HG03045 (cell line): ENCODE data around the gene MBTPS1.

Experiments used
- ATAC-seq: cut with Tn5 transposase; IDR thresholded peaks from one replicate; pipeline ENCODE4 v1.9.1; 2021; ENCODE audit warnings: mild to moderate bottlenecking, moderate library complexity; ENCODE audit not compliant: unreplicated experiment

Gene MBTPS1

GRCh38 chr16:84013787-84014569 lies 102.8 kb downstream of the MBTPS1 start:
- no peak for ATAC-seq

GRCh38 chr16:84009282-84009681 lies 107.5 kb downstream of the MBTPS1 start:
- ATAC-seq = no peak

- no peak for ATAC-seq
These were observed 108.8 kb downstream of the MBTPS1 start for GRCh38 chr16:84007965-84008364.

GRCh38 chr16:84007520-84007919 lies 109.2 kb downstream of the MBTPS1 start:
- ATAC-seq = no peak

- ATAC-seq = no peak
These were observed 111.4 kb downstream of the MBTPS1 start for GRCh38 chr16:84005391-84005790.

- ATAC-seq = no peak
These were observed 112.3 kb downstream of the MBTPS1 start for GRCh38 chr16:84004442-84004841.
